ENCODE measurements around the gene STPG1.

The STPG1 gene

GRCh38 chr1:24426744-24427544 lies 13.4 kb upstream of the STPG1 start:
- DNase-seq (ENCODE audit: low spot score), result no peak

DNA sequence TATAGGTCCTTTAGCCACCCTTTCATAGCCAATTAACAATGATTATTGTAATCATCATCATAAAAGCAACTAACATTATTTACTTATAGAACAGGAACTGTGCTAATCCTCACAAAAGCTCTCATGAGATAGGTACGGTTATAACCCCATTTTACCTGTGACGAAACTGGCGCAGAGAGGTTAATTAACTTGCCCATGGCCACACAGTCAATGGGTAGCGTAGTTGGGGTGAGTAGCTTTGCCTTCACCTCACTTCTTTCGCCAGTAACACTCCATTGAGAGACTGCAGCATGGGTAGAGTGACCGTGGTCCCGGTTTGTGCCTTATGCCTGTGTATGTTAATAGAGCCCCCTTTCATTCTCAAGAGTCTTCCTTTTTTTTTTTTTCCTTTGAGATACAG lies 12.3 kb upstream of the STPG1 start:
- no peak for DNase-seq (ENCODE audit: low spot score)

DNA sequence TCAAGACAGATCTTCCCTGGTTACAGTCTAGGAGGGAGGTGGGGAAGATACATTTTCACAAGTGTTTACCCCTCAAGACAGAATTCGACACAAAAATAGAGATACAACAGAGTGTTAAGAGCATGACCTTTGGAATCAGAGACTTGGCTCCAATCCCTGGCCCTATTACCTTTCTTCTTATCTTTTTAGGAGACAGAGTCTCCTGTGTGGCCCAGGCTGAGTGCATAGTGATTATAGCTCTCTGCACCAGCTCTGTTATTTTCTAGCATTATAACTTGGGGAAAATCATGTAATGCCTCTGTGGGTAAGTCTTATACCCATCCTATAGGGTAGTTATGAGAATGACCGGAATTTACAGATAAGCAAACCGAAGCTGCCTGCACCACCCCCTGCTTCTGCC lies 11.9 kb upstream of the STPG1 start:
- DNase-seq (ENCODE audit: low spot score), result no peak

DNA sequence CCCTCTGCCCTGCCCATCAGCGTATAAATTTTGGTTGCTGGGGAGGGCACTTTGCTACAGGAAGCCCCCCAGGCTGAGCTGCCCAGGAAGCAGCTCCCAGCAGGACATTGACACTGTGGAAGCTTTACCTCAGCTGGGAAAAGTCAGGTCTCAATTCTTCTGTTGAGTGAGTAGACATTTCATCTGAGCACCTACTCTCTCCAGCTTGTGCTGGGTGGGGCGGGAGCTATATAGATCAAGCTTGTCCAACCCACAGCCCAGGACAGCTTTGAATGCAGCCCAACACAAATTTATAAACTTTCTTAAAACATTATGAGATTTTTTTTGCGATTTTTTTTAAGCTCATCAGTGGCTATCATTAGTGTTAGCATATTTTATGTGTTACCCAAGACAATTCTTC lies 11.4 kb upstream of the STPG1 start:
- no peak for DNase-seq (ENCODE audit: low spot score)

DNA sequence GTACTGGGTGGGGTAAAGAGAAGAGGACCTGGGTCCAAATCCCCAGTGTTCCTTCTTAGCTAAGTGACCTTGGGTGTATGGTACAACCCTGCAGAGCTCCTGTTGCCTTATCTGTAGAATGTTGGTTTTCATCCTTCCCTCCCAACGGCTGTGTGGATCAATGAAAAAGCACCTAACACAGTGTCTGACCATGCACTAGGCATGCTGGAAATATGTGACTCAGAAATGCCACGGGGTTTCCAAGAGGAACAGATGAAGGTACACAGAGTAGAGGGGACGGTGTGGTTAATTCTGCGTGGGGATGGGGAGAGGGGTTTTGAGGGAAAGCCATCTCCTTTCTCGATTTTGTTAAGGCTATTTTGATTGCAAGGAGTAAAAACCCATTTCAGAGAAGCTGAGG lies 10.6 kb upstream of the STPG1 start:
- no peak for DNase-seq (ENCODE audit: low spot score)

GRCh38 chr1:24421502-24421901 lies 7.9 kb upstream of the STPG1 start:
- no peak for DNase-seq (ENCODE audit: low spot score)

- DNase-seq (ENCODE audit: low spot score), result no peak
Observed at GRCh38 chr1:24420547-24420946, 7.0 kb upstream of the STPG1 start.

- DNase-seq (ENCODE audit: low spot score), result no peak
Observed at GRCh38 chr1:24418898-24419628, 5.5 kb upstream of the STPG1 start.

DNA sequence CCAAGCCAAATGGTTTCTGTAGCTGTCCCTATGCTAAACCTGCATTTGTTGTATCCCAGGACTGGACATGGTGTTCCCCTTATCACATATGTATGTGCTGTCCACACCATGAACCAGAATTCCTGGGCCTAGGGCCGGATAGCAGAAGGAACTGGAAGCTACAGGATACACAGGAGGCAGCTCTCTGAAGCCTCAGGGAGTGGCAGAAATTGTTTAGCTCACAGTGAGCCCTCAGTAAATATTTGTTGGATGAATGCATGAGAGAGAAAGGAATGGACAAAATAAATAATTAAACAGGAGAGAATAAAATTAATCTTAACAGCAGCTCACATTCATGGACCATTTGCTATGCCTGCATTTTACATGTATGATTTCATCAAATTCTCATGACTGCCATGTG lies 4.1 kb upstream of the STPG1 start:
- no peak for DNase-seq (ENCODE audit: low spot score)

GRCh38 chr1:24416666-24417391 lies 3.2 kb upstream of the STPG1 start:
- peak; percentile 80 for DNase-seq (ENCODE audit: low spot score)

DNA sequence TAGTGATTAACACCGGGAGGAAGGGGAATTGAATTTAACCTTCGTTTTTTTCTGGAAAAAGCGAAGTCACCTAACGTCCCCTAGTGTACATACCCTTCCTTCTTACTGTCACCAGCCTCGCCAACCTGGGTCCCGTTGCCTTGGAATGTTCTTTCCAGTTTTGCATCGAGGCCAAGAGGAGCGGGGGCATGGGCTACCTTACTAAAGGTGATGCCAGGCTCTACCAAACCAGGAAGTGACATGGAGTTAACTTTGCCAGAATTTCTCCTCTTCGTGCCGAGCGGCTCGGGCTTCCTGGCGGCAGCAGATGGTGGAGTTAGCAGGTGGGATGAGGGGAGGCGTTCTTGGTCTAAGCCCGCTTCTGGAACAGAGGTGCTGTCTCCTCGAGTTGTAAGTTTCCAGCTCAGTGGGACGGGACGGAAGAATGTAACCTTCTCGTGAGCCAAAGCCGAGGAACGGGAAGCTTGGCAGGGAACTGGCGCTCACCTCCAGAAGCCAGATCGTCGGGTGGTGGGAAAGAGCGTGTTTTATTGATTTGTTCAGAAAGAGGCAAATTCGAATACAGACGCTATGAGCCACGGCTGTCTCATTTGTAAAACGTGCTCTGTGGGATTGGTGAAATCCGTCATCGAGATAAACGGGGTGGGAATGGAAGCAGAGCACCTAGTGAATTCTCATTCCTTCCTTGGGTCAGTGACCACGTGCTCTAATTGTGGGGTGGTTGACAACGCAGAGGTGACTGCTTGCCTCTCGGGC lies 2.5 kb upstream of the STPG1 start:
- DNase-seq (ENCODE audit: low spot score), result no peak

- DNase-seq (ENCODE audit: low spot score), result peak; percentile 91
Observed at GRCh38 chr1:24415334-24415909, 1.8 kb upstream of the STPG1 start, which contains the start of gene NIPAL3. Gene NIPAL3, plus strand, starts transcription at chr1:24415802. Its CDS starts 3,746 bp downstream, at chr1:24419548.

DNA sequence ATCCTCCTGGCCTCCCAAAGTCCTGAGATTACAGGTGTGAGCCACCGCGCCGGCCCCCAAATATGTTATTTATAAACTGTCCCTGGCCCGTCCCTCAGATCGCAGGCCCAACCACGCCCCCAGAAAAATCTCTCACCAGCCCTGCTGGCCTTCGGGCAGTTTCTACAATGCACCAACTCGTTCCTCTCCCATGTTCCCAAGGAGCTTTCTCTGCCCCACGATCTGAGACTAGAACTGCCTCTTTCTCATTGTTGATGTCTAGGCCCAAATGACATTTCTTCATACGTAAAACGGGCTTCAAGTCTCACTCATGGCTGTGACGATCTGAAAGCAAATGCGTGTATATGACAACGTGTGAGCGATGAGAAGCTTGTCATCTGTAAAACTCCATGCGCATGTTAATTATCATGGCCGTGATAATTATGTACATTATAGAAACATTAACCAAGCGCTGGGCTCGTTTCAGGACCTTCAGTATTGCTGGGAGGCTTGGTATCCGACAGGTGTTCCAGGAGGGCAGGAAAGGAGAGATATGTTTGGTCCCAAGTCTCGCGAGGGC lies 1.3 kb upstream of the STPG1 start:
- DNase-seq (ENCODE audit: low spot score), result no peak

GRCh38 chr1:24412408-24412807 lies 1.2 kb downstream of the STPG1 start:
- no peak for DNase-seq (ENCODE audit: low spot score)

GRCh38 chr1:24411963-24412362 lies 1.6 kb downstream of the STPG1 start:
- DNase-seq (ENCODE audit: low spot score), result no peak

DNA sequence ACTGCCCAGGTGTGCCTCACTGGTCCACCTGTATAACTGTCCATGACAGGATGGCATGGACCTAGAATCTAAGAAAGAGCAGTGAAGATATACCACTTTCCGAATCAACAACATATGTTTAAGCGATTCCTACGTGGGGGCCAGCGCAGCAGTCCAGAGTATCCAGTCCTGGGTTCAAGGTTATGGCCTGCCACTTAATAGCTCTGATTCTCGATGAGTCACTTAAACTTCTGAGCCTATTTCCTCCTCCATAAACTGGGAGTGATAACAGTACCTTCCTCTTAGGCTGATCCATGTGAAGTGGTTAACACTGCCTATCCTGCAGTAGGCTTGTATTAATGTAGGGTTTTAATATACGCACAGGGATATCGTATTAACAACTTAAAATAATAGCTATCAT lies 2.8 kb downstream of the STPG1 start:
- DNase-seq (ENCODE audit: low spot score), result no peak

GRCh38 chr1:24409535-24409934 lies 4.0 kb downstream of the STPG1 start:
- no peak for DNase-seq (ENCODE audit: low spot score)

- DNase-seq (ENCODE audit: low spot score), result no peak
Observed at GRCh38 chr1:24406788-24407187, 6.8 kb downstream of the STPG1 start.

DNA sequence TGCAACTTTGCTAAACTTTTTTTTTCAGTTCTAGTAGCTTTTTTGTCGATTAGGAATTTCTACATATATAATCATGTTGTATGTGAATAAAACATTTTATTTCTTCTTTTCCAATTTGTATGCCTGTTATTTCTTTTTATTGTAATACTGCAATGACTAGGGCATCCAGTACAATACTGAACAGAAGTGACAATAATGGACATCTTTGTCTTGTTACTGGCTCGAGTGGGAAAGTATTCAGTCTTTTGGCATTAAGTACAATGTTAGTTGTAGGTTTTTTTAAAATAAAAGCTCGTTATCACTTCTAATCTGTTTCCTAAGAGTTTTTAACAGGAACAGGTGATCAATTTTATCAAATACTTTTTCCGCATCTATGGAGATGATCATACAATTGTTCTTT lies 9.8 kb downstream of the STPG1 start:
- DNase-seq (ENCODE audit: low spot score), result no peak

DNA sequence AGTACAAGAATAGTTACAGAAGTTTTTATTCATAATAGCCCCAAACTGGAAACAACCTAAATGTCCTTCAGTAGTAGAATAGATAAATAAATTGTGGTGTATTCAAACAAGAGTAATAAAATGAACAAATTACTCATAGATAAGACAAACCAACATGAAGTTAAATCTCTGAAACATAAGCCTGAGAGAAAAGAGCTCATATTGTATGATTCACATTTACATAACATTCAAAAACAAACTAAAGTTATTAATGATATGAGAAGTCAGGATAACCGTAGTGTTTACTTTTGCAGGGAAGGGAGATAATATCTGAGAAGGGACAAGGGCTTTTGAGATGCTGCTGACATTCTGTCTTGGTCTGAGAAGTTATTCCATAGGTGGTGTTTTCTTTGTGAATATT lies 13.5 kb downstream of the STPG1 start:
- no peak for DNase-seq (ENCODE audit: low spot score)

DNA sequence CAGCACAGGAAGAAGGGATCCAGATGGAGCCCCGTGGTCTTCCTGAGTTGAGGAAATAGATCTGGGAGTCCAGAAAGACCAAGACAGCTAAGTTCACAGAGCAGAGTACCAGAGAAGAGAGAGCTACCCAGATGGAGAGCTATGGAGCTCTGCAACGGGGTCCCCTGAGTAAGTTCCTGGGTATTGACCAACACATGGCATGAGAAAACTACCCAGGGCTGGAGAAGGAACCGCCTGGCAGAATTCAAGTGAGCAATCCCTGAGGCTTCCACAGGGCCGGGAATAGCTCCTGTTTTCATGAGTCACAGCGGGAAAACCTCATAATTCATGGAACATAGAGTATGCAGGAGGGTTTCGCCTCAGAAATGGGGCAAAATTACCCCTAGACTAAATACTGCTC lies 19.7 kb downstream of the STPG1 start:
- peak; percentile 50 for DNase-seq (ENCODE audit: low spot score)
